GM23338 (cell line): ENCODE data around the gene KCNMA1. TPM values are rescaled to one million over a fixed set of nuclear protein-coding genes. Genes with fewer than 3 reads are reported as not detected.

ENCODE experiments used
- ATAC-seq: fragments of 200-7000 bp; cut with Tn5 transposase; 3 replicates; pipeline ENCODE4 v1.9.1; 2020
- DNase-seq: peaks from one replicate; pipeline ENCODE4 v3.0.0-alpha.2; 2015; ENCODE audit warnings: low spot score
- H2AFZ ChIP-seq: fragments of 200-600 bp; sonication (generic); 2 replicates; pipeline ENCODE4 v1.8.0; 2016; ENCODE audit warnings: antibody characterized with exemption, mild to moderate bottlenecking, moderate library complexity
- H3F3A ChIP-seq: fragments of 200-600 bp; sonication (generic); replicated peaks from 2 replicates; pipeline ENCODE4 v1.8.0; 2017; ENCODE audit warnings: antibody characterized with exemption, mixed run types, low read depth
- H3K27ac ChIP-seq: fragments of 200-600 bp; sonication (generic); 2 replicates; pipeline ENCODE4 v1.6.1; 2016; ENCODE audit warnings: low read depth
- H3K27me3 ChIP-seq: fragments of 200-600 bp; sonication (generic); 2 replicates; pipeline ENCODE4 v1.8.0; 2016; ENCODE audit warnings: mild to moderate bottlenecking, mixed run types, moderate library complexity; ENCODE audit not compliant: insufficient read depth
- H3K36me3 ChIP-seq: fragments of 200-600 bp; sonication (generic); 2 replicates; pipeline ENCODE4 v1.8.0; 2016; ENCODE audit warnings: mild to moderate bottlenecking; ENCODE audit not compliant: insufficient read depth
- H3K4me1 ChIP-seq: fragments of 200-600 bp; sonication (generic); 2 replicates; pipeline ENCODE4 v1.8.0; 2016; ENCODE audit warnings: mild to moderate bottlenecking, moderate library complexity; ENCODE audit not compliant: insufficient read depth
- H3K4me2 ChIP-seq: fragments of 200-600 bp; sonication (generic); 2 replicates; pipeline ENCODE4 v1.7.1; 2017; ENCODE audit warnings: mixed run types
- H3K4me3 ChIP-seq: fragments of 200-600 bp; sonication (generic); 2 replicates; pipeline ENCODE4 v1.6.1; 2016; ENCODE audit warnings: mixed run types
- H3K79me2 ChIP-seq: fragments of 200-600 bp; sonication (generic); replicated peaks from 2 replicates; pipeline ENCODE4 v1.8.0; 2017; ENCODE audit warnings: mild to moderate bottlenecking; ENCODE audit not compliant: insufficient read depth
- H3K9me2 ChIP-seq: fragments of 200-600 bp; sonication (generic); 2 replicates; pipeline ENCODE4 v1.8.0; 2017; ENCODE audit not compliant: insufficient read depth
- H4K20me1 ChIP-seq: fragments of 200-600 bp; sonication (generic); replicated peaks from 2 replicates; pipeline ENCODE4 v1.8.0; 2017; ENCODE audit warnings: mild to moderate bottlenecking; ENCODE audit not compliant: insufficient read depth
- H3K27ac Mint-ChIP-seq: 2 replicates; pipeline ENCODE4 v1.8.0; 2020; ENCODE audit warnings: inconsistent platforms, mild to moderate bottlenecking, moderate library complexity, mixed read lengths
- H3K27me3 Mint-ChIP-seq: 3 replicates; pipeline ENCODE4 v1.8.0; 2022; ENCODE audit warnings: low read depth, mild to moderate bottlenecking, moderate library complexity, mixed read lengths, inconsistent platforms; ENCODE audit not compliant: insufficient read depth, poor library complexity
- H3K36me3 Mint-ChIP-seq: 3 replicates; pipeline ENCODE4 v1.8.0; 2021; ENCODE audit warnings: low read depth, mild to moderate bottlenecking, inconsistent platforms, moderate library complexity, mixed read lengths
- H3K4me1 Mint-ChIP-seq: 3 replicates; pipeline ENCODE4 v1.8.0; 2020; ENCODE audit warnings: mild to moderate bottlenecking, inconsistent platforms, mixed read lengths
- H3K4me3 Mint-ChIP-seq: 3 replicates; pipeline ENCODE4 v1.8.0; 2021; ENCODE audit warnings: moderate library complexity, mild to moderate bottlenecking, inconsistent platforms, mixed read lengths
- H3K9me3 Mint-ChIP-seq: 3 replicates; pipeline ENCODE4 v1.8.0; 2020; ENCODE audit warnings: moderate library complexity, mild to moderate bottlenecking, inconsistent platforms, mixed read lengths
- CTCF ChIP-seq, 2 experiments: fragments of 200-600 bp in 1 of 2; sonication (generic) in 1 of 2; conservative IDR thresholded peaks; 2 replicates each; pipeline versions ENCODE4 v1.5.1 to v1.6.1; 2016 to 2017; ENCODE audit warnings: antibody characterized with exemption in 2 of 2, low read depth in 2 of 2, mild to moderate bottlenecking in 2 of 2, moderate library complexity in 1 of 2
- EZH2phosphoT487 ChIP-seq: fragments of 200-600 bp; sonication (generic); IDR thresholded peaks from one replicate; pipeline ENCODE4 v1.8.1; 2018; ENCODE audit warnings: antibody characterized with exemption; ENCODE audit not compliant: unreplicated experiment
- NANOG ChIP-seq: IDR thresholded peaks from 2 replicates; pipeline ENCODE4 v1.6.1; 2016; ENCODE audit warnings: antibody characterized with exemption, borderline replicate concordance
- STAT1 ChIP-seq: IDR thresholded peaks from one replicate; pipeline ENCODE4 v1.6.1; 2016; ENCODE audit warnings: antibody characterized with exemption; ENCODE audit not compliant: unreplicated experiment
- polyA plus RNA-seq: library from polyadenylated mRNA; unstranded; fragments of >200 nt; fragmentation: Nextera tagmentation; extraction: Ambion mirVana; gene quantifications from 2 replicates; pipeline ENCODE4 v1.2.1, GENCODE V29; 2016
- total RNA-seq: library from RNA; depleted of rRNA; stranded (reverse); fragments of >200 nt; shearing (Covaris generic); gene quantifications from 2 replicates; pipeline ENCODE4 v1.2.3, GENCODE V29; 2014
- TF ChIP-seq, protein P1 (sequence below): fragments of 250-450 bp; sonication (Bioruptor Pico); IDR thresholded peaks from 2 replicates; pipeline ENCODE4 v1.5.0; 2020; ENCODE audit warnings: mild to moderate bottlenecking, moderate library complexity

The KCNMA1 gene
- total and polyA plus RNA-seq, 2 experiments from 2014 or later, result 8.2 to 9.0 TPM

DNA sequence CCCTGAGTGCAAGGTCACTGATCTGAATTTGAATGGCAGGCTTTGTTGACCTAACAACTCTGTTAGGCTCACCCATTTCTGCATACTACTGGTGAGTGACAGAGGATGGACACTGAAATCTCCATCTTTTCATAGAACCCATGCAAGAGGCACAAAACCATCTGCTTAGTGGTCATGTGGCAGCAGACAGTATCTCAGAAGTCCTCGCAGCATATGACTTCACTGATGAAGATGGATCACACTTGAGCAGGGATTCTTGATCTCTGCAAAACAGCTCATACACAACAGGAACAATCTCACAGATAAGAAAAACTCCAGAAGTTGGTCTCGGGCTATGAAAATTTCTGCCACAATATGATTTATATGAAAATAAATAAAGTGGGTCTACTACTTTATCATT is 487.9 kb downstream of the KCNMA1 start:
- no peaks in the 10 kb centered on the region for H3K9me3 Mint-ChIP-seq
- H3K27me3 Mint-ChIP-seq, result peaks cover 2% of the 10 kb centered on the region
- Histone ChIP-seq H3K4me3 (no peak overlapping the region), H4K20me1 (no peaks in the 10 kb centered on the region), H3K79me2 (no peaks in the 10 kb centered on the region), H3K9me2 (0 out of 2 replicates have a peak, but pooled peaks cover 4% of the 10 kb centered on the region), H3F3A (no peaks in the 10 kb centered on the region), H3K27ac (no peak overlapping the region), H3K27me3 (no peaks in the 10 kb centered on the region), H3K36me3 (no peaks in the 10 kb centered on the region), H2AFZ (no peak overlapping the region), H3K4me2 (no peak overlapping the region), H3K4me1 (peaks cover 35% of the 10 kb centered on the region)
- H3K4me1 Mint-ChIP-seq, result peaks cover 45% of the 10 kb centered on the region
- ATAC-seq, result no peak
- no peaks in the 10 kb centered on the region for H3K36me3 Mint-ChIP-seq
- DNase-seq, result no peak
- H3K27ac Mint-ChIP-seq, result no peak overlapping the region
- TF ChIP-seq CTCF (conservative IDR thresholded peaks at IDR 0.05; ENCODE audit: low read depth in 2 of 2) (no peak), EZH2phosphoT487 (no peak), STAT1 (no peak)
- no peak overlapping the region for H3K4me3 Mint-ChIP-seq

DNA sequence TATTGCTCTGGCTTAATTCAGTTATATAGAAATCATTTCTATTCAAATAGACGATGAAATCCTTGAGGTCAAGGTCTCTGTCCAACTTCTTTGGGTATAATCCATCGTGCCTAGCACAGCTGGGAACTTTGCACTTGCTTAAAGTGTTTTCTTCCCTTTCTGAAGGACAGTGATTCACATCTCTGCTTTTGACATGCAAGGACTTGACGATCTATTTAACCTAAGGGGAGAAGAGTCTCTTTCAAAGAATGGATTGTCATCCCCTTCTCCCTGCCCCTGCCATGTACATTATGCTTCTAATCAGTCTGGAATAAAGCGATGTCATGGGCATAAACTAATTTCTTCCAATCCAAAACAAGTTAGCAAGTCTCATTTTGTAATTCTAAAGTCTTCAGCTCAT is 488.6 kb downstream of the KCNMA1 start:
- no peak for ATAC-seq
- no peak overlapping the region for H3K4me3 Mint-ChIP-seq
- peaks cover 45% of the 10 kb centered on the region for H3K4me1 Mint-ChIP-seq

More for the DNA sequence above, 488.6 kb downstream of the KCNMA1 start:
- no peak overlapping the region for H3K4me3 ChIP-seq
- H3K27ac Mint-ChIP-seq, result no peak overlapping the region
- TF ChIP-seq, protein P1, sequence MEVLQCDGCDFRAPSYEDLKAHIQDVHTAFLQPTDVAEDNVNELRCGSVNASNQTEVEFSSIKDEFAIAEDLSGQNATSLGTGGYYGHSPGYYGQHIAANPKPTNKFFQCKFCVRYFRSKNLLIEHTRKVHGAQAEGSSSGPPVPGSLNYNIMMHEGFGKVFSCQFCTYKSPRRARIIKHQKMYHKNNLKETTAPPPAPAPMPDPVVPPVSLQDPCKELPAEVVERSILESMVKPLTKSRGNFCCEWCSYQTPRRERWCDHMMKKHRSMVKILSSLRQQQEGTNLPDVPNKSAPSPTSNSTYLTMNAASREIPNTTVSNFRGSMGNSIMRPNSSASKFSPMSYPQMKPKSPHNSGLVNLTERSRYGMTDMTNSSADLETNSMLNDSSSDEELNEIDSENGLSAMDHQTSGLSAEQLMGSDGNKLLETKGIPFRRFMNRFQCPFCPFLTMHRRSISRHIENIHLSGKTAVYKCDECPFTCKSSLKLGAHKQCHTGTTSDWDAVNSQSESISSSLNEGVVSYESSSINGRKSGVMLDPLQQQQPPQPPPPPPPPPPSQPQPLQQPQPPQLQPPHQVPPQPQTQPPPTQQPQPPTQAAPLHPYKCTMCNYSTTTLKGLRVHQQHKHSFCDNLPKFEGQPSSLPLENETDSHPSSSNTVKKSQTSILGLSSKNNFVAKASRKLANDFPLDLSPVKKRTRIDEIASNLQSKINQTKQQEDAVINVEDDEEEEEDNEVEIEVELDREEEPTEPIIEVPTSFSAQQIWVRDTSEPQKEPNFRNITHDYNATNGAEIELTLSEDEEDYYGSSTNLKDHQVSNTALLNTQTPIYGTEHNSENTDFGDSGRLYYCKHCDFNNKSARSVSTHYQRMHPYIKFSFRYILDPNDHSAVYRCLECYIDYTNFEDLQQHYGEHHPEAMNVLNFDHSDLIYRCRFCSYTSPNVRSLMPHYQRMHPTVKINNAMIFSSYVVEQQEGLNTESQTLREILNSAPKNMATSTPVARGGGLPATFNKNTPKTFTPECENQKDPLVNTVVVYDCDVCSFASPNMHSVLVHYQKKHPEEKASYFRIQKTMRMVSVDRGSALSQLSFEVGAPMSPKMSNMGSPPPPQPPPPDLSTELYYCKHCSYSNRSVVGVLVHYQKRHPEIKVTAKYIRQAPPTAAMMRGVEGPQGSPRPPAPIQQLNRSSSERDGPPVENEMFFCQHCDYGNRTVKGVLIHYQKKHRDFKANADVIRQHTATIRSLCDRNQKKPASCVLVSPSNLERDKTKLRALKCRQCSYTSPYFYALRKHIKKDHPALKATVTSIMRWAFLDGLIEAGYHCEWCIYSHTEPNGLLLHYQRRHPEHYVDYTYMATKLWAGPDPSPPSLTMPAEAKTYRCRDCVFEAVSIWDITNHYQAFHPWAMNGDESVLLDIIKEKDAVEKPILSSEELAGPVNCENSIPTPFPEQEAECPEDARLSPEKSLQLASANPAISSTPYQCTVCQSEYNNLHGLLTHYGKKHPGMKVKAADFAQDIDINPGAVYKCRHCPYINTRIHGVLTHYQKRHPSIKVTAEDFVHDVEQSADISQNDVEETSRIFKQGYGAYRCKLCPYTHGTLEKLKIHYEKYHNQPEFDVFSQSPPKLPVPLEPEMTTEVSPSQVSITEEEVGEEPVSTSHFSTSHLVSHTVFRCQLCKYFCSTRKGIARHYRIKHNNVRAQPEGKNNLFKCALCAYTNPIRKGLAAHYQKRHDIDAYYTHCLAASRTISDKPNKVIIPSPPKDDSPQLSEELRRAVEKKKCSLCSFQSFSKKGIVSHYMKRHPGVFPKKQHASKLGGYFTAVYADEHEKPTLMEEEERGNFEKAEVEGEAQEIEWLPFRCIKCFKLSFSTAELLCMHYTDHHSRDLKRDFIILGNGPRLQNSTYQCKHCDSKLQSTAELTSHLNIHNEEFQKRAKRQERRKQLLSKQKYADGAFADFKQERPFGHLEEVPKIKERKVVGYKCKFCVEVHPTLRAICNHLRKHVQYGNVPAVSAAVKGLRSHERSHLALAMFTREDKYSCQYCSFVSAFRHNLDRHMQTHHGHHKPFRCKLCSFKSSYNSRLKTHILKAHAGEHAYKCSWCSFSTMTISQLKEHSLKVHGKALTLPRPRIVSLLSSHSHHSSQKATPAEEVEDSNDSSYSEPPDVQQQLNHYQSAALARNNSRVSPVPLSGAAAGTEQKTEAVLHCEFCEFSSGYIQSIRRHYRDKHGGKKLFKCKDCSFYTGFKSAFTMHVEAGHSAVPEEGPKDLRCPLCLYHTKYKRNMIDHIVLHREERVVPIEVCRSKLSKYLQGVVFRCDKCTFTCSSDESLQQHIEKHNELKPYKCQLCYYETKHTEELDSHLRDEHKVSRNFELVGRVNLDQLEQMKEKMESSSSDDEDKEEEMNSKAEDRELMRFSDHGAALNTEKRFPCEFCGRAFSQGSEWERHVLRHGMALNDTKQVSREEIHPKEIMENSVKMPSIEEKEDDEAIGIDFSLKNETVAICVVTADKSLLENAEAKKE (CRISPR knock-in tag), result no peak
- TF ChIP-seq NANOG, result no peak
- H3F3A ChIP-seq, result no peaks in the 10 kb centered on the region
- no peaks in the 10 kb centered on the region for H3K36me3 ChIP-seq
- H3K27me3 ChIP-seq, result no peaks in the 10 kb centered on the region
- H3K36me3 Mint-ChIP-seq, result no peaks in the 10 kb centered on the region
- no peak for DNase-seq
- 0 out of 2 replicates have a peak, but pooled peaks cover 4% of the 10 kb centered on the region for H3K9me2 ChIP-seq
- no peak overlapping the region for H3K4me2 ChIP-seq
- H4K20me1 ChIP-seq, result no peaks in the 10 kb centered on the region
- peaks cover 35% of the 10 kb centered on the region for H3K4me1 ChIP-seq
- no peaks in the 10 kb centered on the region for H3K9me3 Mint-ChIP-seq
- H3K27ac ChIP-seq, result no peak overlapping the region
- H3K27me3 Mint-ChIP-seq, result peaks cover 2% of the 10 kb centered on the region
- H2AFZ ChIP-seq, result no peak overlapping the region
- no peaks in the 10 kb centered on the region for H3K79me2 ChIP-seq
